Activated gamma-delta T cell (primary cell): ENCODE measurements around the gene SORBS2.

Experiments used
- DNase-seq: peaks from one replicate; lab custom pipeline; 2025; lab: John Stamatoyannopoulos, UW

Gene SORBS2

DNA sequence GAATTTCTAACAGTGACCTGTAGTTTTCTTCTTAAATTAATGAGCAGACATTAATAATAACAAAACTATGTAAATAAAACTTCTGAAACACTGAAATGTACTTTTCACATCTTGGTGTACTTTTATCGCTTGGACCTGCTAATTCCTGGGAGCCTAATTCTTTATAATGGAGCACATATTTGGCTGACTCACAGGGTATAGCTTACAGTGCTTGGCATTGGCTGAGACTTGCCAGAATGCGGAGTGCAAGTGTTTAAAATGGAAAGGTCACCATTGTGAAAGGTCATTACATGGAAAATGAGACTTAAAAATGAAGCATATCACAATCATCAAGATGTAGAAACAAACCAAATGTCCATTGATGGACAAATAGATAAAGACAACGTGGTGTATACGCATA is 139.4 kb downstream of the SORBS2 start:
- no peak for DNase-seq

DNA sequence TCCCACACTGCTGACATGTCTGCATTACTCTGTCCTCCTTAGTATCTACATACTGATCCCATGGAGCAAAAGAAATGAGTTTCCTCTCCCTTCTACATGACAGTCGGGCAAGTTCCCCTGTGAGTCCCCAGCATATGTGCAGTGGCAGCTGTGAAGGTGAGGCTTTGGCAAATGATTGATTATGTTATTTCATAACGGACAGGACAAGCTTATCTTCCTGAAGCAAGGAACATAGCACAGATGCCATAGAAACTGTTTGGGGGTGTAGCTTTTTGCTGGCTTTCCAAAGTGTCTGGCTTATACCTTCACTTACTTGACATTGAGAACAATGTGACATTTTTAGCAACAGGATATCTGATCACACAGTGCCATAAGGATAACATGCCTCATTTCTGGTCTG is 139.8 kb downstream of the SORBS2 start:
- no peak for DNase-seq

DNA sequence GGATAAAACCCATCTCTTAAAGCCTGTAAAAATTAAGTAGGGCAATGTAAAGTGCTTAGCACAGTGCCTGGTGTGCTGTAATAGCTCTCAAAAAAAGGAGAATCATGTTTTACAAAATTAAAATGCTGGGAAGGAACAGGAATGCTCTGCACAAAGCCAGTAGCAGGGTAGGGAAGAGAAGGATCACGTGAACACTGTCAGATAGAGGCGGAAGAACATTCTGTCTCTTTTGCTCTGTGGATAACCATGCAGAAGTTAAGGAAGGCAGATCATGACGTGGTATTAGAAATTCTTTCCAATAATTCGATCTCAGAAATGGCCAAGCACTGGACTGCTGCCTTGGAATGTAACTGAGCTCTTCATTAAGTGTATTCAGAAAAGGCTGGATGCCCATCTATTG is 140.5 kb downstream of the SORBS2 start:
- DNase-seq = no peak

DNA sequence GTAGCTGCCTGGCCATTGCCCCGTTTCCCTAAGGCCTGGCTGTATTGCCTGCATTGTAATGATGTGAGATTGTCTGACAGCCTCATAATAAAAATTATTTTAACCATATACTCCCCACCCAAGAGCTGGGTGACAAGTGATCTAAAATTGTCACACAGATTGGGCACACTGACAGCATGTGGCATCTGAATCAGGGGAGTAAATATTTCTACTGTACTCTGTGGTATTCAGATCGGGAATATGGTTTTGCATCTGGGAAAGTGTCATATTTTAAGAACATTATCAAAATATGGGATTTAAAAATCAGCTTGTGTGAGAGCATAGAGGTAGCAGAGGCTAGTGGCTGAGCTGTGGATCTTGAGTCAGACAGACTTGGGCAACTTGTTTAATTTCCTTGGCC is 140.9 kb downstream of the SORBS2 start:
- DNase-seq = no peak

DNA sequence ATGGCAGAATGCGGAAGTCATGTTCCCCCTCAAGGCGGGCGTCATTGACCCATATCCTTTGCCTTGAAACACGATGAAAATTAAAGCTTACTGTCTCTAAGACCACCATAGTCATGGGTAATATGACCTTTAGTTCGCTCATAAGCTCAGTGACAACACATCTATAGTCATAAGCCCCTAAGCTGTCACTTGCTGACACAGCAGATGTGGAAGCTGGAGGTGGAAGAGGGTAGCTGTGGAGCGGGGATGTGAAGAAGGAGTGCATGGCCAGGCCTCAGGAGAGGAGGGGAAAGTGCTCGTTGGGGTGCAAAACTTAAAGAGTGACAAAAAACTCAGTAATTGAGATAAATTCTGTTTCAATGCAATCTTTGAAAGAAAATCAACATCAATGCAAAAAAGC is 142.7 kb downstream of the SORBS2 start:
- DNase-seq = no peak

DNA sequence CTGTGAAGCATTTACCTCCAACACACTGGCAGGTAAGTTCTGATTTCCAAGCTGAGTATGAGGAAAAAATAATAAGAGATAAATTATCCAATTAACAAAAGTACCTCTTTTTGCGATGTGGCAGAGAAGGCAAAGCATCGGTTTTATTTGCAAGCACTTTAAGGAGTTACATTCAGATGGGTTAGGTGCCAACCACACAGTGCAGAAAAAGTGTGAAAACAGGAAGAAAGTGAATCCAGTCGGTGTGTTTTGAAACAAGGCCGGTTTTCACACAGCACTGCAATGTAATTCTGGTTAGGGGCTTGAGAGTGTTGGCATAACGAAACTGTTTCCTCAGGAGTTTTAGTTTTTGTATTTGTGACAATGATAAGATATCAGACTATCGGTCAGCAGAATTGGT is 145.8 kb downstream of the SORBS2 start:
- no peak for DNase-seq

DNA sequence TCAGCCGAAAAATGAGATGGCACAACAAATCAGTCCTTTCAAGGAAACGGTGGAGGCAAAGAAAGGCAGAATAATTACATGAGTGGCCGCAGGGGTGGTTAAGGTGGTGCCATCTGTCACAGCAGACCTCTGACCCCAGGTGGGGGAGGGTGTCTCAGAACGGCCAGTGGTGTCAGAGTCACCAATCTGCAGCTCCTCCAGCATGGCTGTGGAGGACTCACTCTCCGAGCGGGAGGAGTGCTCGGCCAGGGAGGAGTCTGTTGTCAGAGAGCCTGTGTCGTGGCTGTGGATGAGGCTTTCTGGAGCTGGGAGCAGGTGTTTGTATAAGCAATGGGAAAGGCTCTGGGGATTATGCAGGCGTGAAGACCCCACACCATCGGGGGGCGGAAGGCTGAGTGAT is 146.3 kb downstream of the SORBS2 start:
- DNase-seq = no peak

DNA sequence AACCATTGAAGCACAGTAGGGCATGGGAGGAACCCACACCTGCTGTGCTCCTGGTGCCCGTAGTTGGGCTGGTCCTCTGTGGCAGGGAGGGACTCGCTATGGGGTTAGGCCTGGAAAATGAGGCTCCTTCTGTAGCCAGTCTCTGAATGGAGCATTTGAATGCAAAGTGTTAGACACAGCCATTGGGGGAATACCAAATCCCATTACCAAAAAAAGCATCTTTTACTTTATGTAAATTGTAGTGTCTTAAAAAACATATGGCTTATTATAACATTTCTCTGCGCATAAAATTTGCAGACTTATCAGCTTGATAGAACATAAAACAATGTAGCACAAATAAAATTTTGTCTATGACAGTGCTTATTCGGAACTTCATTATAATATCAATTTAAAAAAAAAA is 147.5 kb downstream of the SORBS2 start:
- no peak for DNase-seq

DNA sequence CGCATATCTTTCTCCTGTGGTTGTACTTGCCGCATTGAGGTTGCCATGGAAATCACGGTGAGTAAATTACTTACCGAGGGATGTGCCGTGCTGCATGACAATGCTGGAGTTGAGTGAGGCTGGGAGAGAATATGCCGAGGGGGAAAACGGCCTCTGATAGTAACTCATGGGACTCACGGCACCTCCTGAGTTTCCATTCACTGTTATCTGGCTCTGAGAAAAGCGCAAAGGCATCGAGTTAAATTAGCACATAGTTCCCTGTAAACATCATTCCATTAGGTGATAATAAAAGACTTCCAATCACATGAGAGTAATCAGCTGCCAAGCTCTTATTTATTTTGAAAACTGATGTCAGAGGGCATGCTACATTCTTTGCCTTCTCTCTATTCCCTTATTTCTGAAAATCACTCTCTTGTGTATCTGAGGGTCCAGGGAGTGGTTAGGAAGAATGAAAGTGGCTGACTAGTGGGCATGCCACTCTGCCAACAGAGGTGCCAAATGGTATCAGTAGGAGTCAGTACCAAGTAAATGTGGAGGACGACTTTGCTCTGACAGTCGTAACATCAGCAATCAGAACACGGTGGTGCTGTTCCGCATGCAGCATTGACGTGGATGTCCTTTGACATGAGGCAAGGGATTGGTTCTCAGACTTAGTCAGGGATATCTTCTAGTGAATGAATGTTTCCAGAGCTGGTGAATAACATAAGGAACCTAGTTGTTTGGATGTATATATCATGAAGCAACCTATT is 149.8 kb downstream of the SORBS2 start:
- DNase-seq = no peak

DNA sequence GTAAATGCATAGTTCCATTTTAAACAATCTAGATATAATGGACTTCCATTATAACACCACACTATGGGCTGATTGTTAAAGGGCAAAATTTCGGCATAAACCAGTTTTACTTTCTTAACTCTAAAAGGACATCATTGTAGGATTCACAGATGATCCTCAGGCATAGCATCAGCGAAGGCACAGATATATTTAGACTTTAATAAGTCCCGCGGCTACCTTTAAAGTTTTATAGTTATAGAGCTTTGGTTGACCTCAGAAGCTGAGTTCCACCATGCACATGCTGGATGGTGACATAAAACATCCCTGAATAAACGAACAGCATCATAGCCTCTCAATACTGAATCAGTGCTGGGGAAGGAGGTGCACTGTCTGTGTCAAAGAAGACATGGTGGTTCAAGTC is 151.7 kb downstream of the SORBS2 start:
- DNase-seq = no peak

DNA sequence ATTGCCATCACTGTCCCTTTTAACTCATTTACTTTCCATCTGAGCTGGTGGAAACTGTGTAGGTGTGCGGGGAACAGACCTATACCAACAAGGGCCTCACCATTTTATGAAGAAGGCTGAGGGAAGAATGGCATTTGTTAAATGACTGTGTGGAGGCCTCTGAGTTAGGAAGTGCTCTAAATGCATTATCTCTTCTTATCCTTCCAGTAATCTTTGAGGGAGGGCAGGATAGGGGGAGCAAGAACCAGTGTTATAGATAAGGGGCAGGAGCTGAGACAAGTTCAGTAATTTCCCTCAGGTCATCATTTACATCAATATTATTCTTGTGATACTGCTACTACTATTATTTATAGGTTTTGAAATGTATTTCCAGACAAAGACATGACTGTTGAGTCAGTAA is 154.3 kb downstream of the SORBS2 start:
- no peak for DNase-seq

DNA sequence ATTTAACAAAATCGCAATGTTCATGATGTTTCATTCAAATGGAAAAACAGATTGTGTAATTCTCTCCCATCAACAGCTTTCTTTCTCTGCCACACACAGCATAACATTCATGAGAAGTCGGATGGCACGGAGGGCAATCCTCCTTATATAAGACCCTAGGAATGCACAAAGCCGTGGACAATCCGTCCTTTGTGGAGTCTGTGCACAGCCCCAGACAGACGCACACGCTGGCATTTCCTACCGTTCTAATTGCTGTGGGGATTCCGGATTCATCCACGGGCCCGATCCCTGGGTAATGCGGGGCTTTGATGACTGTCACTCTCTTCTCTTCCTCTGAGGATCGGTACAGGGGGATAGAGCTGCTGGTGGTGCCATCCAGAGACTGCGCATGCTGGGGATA is 154.8 kb downstream of the SORBS2 start:
- no peak for DNase-seq

DNA sequence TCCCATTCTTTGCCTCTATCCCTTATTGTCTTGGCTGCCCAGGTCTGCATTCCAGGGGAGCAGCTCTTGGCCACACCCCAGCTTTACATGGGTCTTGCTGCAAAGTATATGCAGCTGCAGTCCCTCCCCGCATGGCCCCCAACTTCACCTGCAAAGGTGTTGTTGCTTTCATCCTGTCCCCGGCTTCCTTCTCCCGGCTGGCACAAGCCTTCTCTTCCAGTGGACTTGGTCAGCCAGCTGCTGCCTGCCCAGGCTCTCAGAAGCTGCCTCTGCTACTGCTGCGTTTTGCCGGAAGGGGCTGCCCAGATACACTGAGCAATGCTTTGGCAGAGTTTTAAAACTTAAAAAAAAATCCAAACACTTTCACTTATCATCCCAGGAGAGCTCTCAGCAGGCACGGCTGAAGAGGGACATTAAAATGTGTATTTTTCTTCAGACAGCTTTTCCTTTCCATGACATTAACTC is 155.5 kb downstream of the SORBS2 start:
- no peak for DNase-seq

DNA sequence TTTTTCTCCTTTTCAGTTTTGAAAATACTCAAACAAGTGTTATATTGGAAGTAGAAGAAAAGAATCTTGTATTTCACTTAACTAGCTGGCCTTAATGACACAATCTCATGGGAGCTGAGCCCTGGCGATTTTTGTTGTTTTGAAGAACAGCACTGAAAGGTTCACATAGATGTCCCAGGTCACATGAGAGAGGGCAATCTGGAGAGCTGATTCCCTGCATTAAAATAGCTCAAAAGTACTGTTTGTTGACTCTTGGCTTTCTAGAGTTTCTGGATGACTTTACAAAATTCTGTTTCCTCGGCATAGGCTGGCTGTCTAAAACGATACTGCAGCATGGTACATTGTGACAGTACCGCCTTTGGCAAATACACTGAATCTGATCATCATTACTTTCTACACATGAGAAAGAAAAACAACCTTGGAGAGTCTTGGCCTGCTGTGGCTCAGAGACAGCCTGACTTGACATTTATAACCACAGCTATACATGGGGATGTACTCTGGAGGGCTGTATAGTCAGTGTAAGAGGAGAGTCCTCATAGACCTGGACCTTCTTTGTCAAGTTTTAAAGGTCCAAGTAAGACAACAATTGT is 156.9 kb downstream of the SORBS2 start:
- no peak for DNase-seq

DNA sequence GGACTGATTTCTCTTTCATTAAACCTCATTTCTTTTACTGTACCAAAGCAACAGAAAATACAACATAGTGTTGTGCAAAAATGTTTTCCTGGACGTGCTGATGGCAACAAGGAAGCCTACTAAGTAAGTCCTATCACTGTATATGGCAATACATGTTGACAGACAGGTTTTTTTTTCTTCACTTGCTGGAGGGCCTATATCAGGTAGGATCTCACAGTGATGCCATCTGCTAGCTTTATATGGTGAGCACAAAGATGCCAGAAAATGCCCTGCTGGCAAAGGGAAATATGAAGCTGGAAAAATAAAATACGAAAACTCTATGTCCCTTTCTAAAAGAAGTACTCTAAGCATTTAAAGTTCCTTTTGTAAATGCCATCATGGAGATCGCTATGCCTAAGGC is 157.7 kb downstream of the SORBS2 start:
- DNase-seq = no peak

DNA sequence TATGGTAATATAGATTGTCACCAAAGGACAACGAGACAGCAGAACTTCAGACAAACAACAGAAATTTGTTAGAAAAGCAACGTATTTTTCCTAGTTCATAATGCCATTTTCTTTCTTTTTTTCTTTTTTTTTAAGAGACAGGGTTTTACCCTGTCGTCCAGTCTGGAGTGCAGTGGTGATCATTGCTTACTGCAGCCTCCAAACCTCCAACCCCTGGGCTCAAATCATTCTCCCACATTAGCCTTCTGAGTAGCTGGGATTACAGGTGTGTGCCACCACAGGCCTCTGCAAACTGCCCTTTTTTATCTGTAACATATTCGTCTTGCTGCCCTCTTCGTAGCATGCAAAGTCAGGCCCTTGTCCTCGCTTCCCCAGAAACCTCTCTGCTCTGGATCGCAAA is 160.1 kb downstream of the SORBS2 start:
- no peak for DNase-seq

DNA sequence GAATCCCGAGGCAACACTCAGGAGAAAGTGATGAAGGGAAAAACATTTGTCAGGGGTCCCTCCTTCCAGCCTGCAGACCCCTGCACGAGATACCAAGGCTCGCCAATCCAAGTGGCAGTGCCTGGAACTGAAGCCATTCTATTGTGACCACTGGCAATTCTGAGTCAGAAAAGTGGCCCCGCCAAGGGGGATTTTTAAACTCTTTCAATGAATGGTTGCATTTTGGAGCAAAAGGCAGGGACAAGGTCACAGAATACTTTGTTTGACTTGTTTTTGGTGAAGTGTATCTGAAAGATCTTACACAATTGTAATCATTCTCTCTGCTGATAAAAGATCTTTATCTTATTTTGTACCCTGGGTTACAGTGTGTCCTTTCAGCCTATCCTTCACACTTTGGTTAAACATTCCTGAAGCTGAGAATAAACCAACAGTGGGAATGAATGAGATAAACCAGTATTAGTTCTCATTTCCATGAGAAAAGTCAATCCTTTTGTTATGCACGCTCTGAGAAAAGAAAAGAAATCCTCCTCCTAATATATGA is 160.8 kb downstream of the SORBS2 start:
- no peak for DNase-seq

DNA sequence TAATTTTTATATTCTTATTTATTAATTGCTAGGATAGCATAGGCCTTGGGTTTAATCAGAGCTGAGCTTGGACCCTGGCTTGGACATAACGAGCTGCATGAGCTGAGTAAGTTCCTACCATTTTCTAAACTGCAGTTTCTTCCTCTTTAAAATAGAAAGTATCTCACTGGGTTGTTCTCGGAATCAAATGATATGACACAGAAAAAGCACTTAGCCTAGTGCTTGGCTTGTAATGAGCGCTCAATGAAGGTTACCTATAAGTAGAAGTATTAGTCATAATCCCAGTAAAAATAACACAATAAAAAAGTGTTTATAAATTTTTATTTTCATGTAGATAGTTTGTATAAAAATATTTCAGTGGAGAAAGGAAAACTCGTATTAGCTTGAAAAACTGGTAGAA is 163.4 kb downstream of the SORBS2 start:
- DNase-seq = no peak

DNA sequence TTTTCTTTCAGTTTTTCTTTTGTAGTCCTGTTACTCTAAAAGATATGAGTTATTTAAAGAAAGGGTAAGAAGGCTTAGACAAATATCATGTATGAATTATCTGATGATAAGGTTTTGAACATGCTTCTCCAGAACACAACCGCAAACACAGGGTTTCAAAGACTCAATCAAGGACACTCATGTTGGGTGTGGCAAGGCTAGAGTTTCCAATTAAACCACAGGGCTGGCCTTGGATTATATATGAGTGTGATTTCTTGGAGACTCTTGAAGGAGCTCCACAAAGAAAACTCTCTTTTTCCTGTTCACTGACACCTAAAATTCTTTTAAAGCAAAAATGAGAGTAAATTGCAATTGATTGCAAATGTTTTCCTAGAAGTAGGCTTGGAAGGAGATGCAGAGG is 166.6 kb downstream of the SORBS2 start:
- DNase-seq = no peak

DNA sequence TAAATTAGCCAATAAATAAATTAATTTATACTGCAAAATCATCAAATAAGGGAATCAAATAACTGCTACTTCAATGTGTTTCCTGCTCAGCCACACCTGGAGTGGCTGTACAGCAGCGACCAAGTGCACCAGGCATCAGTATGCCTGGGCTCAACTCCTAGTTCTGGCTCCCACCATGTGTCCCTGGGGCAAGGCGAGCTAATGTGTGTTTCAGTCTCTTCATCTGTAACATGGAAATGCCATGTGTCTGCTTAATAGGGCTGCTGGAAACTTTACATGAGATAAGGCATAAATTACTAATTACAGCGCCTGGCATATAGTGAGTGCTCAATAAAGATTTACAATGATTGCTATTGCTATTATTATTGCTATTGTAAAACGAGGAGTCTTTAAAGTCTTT is 167.6 kb downstream of the SORBS2 start:
- no peak for DNase-seq

DNA sequence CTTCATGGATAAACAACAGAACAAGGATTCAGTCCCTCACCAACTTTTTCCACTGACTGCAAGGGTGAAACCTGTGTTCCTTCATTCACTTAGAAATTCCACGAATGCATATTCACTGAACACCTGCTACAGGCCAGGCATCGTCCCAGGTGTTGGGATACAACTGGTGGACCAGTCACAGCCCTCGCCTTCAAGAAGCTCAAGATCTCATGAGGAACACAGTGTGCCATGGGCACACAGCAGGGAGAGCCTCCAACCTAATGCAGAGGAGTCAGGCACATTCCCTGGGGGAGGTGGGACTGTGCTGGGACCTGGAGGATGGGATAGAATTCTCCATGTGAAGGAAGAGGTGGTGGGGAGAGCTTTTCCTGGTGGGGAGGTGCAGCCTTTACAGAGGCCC is 169.1 kb downstream of the SORBS2 start:
- no peak for DNase-seq

DNA sequence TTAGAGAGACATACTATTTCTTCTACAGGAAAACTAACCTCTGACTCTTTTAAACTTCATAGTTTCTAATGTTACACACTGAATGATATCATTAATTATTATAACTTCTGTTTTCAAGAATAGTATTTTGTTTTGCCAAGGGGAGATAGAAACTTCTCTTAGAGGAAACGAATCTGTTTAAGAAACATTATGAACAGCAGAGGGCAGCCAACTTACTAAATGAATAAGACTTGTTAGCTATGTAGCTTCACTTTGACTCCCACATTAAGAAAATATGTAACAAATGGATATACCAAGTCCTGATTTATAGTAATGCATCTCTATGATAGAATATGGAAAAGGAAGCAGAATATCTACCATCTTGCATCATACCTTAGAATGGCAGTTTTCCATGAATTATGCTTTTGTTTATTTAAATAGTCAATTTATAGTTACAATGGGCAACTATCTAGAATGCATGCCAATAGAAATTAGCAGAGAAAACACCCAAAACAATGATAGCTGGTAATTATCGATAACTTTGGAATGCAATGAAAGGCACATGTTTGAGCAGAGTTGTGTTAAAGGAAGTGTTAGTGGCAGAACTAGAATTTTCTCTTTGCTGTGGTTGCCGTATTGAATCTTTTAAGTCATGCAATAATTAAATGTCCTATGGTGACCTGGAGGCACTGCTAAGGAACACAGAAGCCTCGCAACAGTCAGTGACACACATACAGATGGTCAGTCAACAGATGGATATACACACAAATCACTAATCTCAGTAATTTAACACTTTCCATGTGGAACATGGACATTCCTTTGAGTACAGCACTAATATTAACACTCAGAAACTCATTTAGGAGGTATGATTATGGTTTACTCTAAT is 171.0 kb downstream of the SORBS2 start:
- no peak for DNase-seq
